ES-I3 (cell line): ENCODE data around the gene MTRR.

ENCODE experiments used
- H3K36me3 ChIP-seq: 2 replicates; pipeline ENCODE4 v1.6.1; 2013; ENCODE audit warnings: mild to moderate bottlenecking, low read length, control low read depth, moderate library complexity; ENCODE audit not compliant: insufficient read depth
- H3K4me1 ChIP-seq: 2 replicates; pipeline ENCODE4 v1.6.1; 2013; ENCODE audit warnings: mild to moderate bottlenecking, control low read depth, low read length; ENCODE audit not compliant: insufficient read depth
- H3K9ac ChIP-seq: 2 replicates; pipeline ENCODE4 v1.6.1; 2013; ENCODE audit warnings: low read depth, mild to moderate bottlenecking, low read length, moderate library complexity
- H3K9me3 ChIP-seq: 2 replicates; pipeline ENCODE4 v1.6.1; 2013; ENCODE audit warnings: mild to moderate bottlenecking, low read length, moderate library complexity; ENCODE audit not compliant: control insufficient read depth, insufficient read depth

Gene MTRR

GRCh38 chr5:7927466-7928375, 58.8 kb downstream of the MTRR start:
- H3K9ac ChIP-seq: no peak overlapping the region
- no peaks in the 10 kb centered on the region for H3K9me3 ChIP-seq
- no peaks in the 10 kb centered on the region for H3K36me3 ChIP-seq
- H3K4me1 ChIP-seq: no peaks in the 10 kb centered on the region

GRCh38 chr5:7930011-7930410, 61.1 kb downstream of the MTRR start:
- Histone ChIP-seq H3K4me1 (no peaks in the 10 kb centered on the region), H3K9ac (no peak overlapping the region), H3K9me3 (no peaks in the 10 kb centered on the region), H3K36me3 (no peaks in the 10 kb centered on the region)

- Histone ChIP-seq H3K36me3 (no peaks in the 10 kb centered on the region), H3K4me1 (no peaks in the 10 kb centered on the region), H3K9me3 (no peaks in the 10 kb centered on the region), H3K9ac (no peak overlapping the region)
These were observed 72.7 kb downstream of the MTRR start for GRCh38 chr5:7941692-7942091.

GRCh38 chr5:7947301-7947700, 78.4 kb downstream of the MTRR start:
- H3K4me1 ChIP-seq: no peaks in the 10 kb centered on the region
- H3K9me3 ChIP-seq: no peaks in the 10 kb centered on the region
- H3K36me3 ChIP-seq: no peaks in the 10 kb centered on the region
- no peak overlapping the region for H3K9ac ChIP-seq
